ENCODE measurements around the gene MAP3K19. TPM values are rescaled to one million over a fixed set of nuclear protein-coding genes. Genes with fewer than 3 reads are reported as not detected.
"Not testable (repeated sequence)": the region's sequence is repeated elsewhere in the genome, so short reads cannot be mapped to it uniquely, and the experiment has no call there.

MAP3K19 gene
- total RNA-seq, 1 donor from 2014 or later: 0.09 TPM

- peak; percentile 95 for ATAC-seq
- peak; percentile 81 for DNase-seq (ENCODE audit: low spot score)
- intact Hi-C loops (cut with DNase I): loop anchor here (10.0 kb wide), 1 partner anchor 591 kb away; no protein-coding TSS in a partner anchor
Measured at GRCh38 chr2:135004005-135004746, 43.1 kb downstream of the MAP3K19 start.

DNA sequence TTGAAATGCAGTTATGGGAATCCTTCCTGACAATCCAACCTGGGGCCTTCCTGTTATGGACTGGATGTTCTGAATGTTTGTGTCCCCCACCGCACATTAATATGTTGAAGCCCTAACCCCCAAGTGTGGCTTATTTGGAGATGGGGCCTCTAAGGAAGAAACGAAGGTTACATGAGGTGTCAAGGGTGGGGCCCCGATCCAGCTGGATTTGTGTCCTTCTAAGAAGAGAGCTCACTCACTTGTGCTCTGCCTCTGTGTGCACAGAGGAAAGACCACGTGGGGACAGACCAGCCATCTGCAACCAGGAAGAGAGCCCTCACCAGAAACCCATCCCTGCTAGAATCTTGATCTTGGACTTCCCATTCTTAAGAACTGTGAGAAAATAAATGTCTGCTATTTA, 44.4 kb downstream of the MAP3K19 start:
- ATAC-seq: no peak
- no peak for DNase-seq (ENCODE audit: low spot score)
- intact Hi-C loops (cut with DNase I): loop anchor here (10.0 kb wide), 1 partner anchor 592 kb away; no protein-coding TSS in a partner anchor

- DNase-seq (ENCODE audit: low spot score): no peak
- intact Hi-C loops (cut with DNase I): no loop called here
- ATAC-seq: no peak
Measured at GRCh38 chr2:134999521-134999920, 47.7 kb downstream of the MAP3K19 start.

GRCh38 chr2:134988994-134989605, 58.1 kb downstream of the MAP3K19 start:
- ATAC-seq: no peak
- DNase-seq (ENCODE audit: low spot score): no peak
- intact Hi-C loops (cut with DNase I): no loop called here

DNA sequence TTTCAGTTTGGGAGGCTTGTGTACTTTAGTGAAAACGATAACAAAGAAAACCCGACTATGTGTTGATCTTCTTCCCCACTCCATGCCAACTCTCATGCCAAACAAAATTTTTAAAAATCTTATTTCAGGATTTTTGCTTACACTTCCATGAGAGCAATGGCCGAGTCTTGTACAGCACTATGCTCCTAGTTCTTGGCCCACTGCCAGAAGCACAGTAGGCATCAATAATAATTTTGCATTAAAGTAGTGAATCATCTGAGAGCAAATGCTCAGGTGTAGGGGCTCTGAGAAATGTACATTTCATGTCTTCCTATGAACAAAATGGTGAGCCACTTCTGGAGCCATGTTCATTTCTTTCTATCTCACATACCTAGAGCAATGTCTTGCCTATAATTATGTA, 62.2 kb downstream of the MAP3K19 start:
- ATAC-seq: no peak
- DNase-seq (ENCODE audit: low spot score): no peak
- intact Hi-C loops (cut with DNase I): no loop called here

DNA sequence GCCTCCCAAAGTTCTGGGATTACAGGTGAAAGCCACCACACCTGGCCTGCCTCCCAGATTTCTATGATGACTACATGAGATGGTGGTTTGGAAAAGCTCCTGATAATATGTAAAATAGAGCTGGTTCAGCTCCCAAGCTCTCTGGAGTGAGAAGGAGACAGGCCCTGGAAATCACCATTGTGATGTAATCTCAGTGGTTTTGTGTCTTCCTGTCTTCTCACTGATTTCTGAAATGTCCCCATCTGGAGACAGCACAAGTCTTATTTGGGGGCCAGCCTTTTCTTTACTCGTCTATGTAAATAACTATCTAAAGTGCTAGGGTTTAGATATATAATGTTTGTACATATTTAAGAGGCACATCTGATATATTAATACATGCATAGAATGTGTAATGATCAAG, 64.6 kb downstream of the MAP3K19 start:
- intact Hi-C loops (cut with DNase I): no loop called here
- DNase-seq (ENCODE audit: low spot score) (no peak), ATAC-seq (no peak)

- intact Hi-C loops (cut with DNase I): no loop called here
Measured at GRCh38 chr2:134980639-134981038, 66.6 kb downstream of the MAP3K19 start.

DNA sequence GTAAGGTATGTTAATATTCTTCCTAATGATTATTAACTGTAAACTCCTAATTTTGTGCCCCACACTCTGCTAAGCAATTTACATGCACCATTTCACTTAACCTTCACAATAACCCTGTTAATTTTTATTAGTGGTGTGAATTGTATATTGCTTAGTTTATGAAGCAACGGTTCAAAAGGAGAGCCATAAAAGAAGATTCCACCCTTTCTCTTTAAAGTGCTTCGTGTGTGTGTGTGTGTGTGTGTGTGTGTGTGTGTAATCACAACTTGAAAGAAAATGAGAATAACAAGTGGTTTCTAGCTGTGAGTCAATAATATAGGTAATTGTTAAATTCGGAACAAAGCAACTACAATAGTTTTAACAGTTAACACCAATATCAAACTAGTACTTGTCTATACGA, 68.0 kb downstream of the MAP3K19 start:
- DNase-seq (ENCODE audit: low spot score): no peak
- intact Hi-C loops (cut with DNase I): no loop called here
- no peak for ATAC-seq

More at GRCh38 chr2:134980639-134981038, 66.6 kb downstream of the MAP3K19 start:
- ATAC-seq: no peak
- no peak for DNase-seq (ENCODE audit: low spot score)

DNA sequence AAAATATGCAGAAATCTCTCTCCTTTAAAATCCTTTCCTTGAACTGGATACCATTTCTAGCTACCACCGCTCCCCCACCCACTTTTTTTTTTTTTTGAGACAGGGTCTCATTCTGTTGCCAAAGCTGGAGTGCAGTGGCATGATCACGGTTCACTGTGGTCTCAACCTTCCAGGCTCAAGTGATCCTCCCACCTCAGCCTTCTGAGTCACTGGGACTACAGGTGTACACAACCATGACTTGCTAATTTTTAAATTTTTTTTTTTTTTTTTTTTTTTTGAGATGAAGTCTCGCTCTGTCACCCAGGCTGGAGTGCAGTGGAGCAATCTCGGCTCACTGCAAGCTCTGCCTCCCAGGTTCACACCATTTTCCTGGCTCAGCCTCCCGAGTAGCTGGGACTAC, 70.1 kb downstream of the MAP3K19 start:
- ATAC-seq; DNase-seq (ENCODE audit: low spot score); intact Hi-C loops (cut with DNase I): not testable (repeated sequence)

GRCh38 chr2:134976074-134976702, 71.1 kb downstream of the MAP3K19 start:
- intact Hi-C loops (cut with DNase I): no loop called here
- DNase-seq (ENCODE audit: low spot score) (no peak), ATAC-seq (no peak)

DNA sequence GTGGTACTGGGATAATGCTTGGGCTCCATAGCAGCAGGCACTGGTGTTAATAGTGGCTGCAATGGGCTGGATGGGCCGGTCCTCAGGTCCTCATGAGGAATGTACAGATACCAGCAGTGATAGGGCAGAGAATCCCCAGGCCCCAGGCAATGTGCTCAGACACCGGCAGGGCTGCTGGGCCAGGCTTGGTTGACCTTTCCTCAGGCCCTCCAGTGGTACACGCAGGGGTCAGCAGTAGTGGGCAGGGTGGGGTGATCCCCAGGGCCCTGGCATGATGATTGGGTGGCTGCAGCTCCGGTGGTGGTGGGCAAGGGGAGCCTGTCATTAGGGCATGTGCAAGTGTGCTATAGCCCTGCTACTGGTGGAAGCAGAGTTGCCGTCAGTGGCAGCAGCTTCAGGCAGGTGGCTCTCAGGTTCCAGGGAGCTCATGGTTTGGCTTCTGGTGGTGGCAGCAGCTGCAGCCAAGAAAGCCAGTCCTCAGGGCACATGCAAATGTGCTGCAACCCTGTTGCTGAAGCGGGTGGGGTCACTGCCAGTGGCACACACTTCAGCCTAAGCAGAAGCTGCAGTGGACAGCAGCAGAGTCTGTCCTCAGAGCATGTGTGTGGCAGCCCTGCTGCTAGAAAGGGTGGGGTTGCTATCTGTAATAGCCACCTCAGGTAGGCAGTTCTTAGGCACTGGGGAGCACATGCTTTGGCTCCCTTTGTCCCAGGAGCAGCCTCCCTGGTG, 71.8 kb downstream of the MAP3K19 start:
- ATAC-seq (no peak), DNase-seq (ENCODE audit: low spot score) (no peak)
- intact Hi-C loops (cut with DNase I): no loop called here

- no peak for ATAC-seq
- DNase-seq (ENCODE audit: low spot score): no peak
- intact Hi-C loops (cut with DNase I): no loop called here
Measured at GRCh38 chr2:134973241-134974138, 73.8 kb downstream of the MAP3K19 start.

DNA sequence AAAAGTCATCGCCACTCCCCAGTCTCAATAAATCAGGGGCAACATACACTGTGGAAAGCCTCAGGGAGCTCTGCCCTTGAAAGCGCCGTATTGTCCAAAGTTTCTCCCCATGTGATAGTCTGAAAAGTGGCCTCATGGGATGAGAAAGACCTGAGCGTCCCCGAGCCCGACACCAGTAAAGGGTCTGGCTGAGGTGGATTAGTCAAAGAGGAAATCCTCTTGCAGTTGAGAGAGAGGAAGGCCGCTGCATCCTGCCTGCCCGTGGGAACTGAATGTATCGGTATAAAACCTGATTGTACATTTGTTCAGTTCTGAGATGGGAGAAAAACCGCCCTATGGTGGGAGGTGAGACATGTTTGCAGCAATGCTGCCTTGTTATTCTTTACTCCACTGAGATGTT, 80.1 kb downstream of the MAP3K19 start:
- intact Hi-C loops (cut with DNase I); ATAC-seq; DNase-seq (ENCODE audit: low spot score): not testable (repeated sequence)

DNA sequence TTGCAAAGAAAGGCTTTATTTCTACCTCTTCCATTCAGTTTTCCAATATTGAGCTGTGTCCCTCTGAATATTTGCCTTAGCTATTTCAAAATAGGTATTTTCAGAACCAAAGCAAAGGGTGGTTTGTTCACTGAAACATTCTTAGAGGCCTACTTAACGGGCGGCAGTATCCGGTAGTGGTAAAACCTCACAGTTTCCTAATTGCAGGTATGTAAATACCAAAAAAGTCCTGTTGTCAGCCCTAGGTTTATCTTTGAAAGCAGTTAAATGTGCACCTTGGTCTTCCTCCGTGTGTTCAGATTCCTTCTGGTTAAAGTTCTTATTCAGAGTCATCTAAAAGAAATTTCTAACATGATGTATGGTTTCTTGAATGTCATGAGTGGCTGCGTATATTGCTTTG, 89.8 kb downstream of the MAP3K19 start:
- intact Hi-C loops (cut with DNase I): no loop called here
- DNase-seq (ENCODE audit: low spot score): no peak
- ATAC-seq: no peak

- ATAC-seq (no peak), DNase-seq (ENCODE audit: low spot score) (no peak)
- intact Hi-C loops (cut with DNase I): no loop called here
Measured at GRCh38 chr2:134955744-134956143, 91.5 kb downstream of the MAP3K19 start.

- intact Hi-C loops (cut with DNase I): no loop called here
- DNase-seq (ENCODE audit: low spot score) (no peak), ATAC-seq (no peak)
Measured at GRCh38 chr2:134954065-134954464, 93.2 kb downstream of the MAP3K19 start.

GRCh38 chr2:134952608-134953007, 94.6 kb downstream of the MAP3K19 start:
- no peak for ATAC-seq
- intact Hi-C loops (cut with DNase I): no loop called here
- DNase-seq (ENCODE audit: low spot score): no peak

DNA sequence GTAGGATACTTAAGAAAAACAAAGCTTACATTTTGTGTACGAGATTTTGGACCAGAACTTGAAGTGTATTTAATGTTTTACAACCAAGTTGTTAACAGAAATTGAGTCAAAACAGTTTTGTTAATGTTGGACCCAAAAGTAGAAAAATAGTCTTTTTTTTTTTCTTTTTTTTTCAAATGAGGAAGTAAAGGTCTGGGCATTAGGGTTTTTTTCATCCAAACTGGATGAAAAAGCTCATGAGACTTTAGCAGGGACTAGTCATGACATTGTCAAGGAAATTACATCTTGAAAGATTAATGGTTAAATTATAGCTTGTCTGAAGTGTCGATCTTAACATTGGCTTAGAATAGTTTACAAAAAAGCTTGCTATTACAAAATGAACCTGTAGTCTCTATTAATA, 96.4 kb downstream of the MAP3K19 start:
- ATAC-seq (no peak), DNase-seq (ENCODE audit: low spot score) (no peak)
- intact Hi-C loops (cut with DNase I): no loop called here

Data from sciatic nerve (tissue), 2 donors.